ENCODE measurements around the gene MIB2. TPM values are rescaled to one million over a fixed set of nuclear protein-coding genes. Genes with fewer than 3 reads are reported as not detected.

MIB2 gene
- total and polyA plus RNA-seq, 2 of the 4 experiments (the other 2 are of a cell fraction), result 17.2 to 47.8 TPM

GRCh38 chr1:1578371-1578940 is 36.8 kb upstream of the MIB2 start:
- H4K20me1 ChIP-seq (ENCODE audit: insufficient read depth, low read length), result peaks cover 3% of the 10 kb centered on the region; the same call in 1 of the 2 replicates
- H3K9me1 ChIP-seq (ENCODE audit: insufficient read depth, low read length), result peaks cover 3% of the 10 kb centered on the region; the same call in 1 of the 2 replicates
- dilution Hi-C loops (cut with HindIII; ENCODE audit: low sequenced_read_pairs, unreplicated experiment), result no loop called here
- no peak overlapping the region for H2AK5ac ChIP-seq (ENCODE audit: low read depth, low read length)
- H4K5ac ChIP-seq (ENCODE audit: low read depth, low read length), result no peak overlapping the region
- no peak overlapping the region for H2BK15ac ChIP-seq (ENCODE audit: low read depth, low read length)
- H3K18ac ChIP-seq (ENCODE audit: low read depth, low read length), result no peak overlapping the region
- ChIA-PET CTCF (no interaction called here), POLR2A (ENCODE audit: unreplicated experiment) (no interaction called here)
- no peak overlapping the region for H2BK120ac ChIP-seq (ENCODE audit: low read depth, low read length)
- no peaks in the 10 kb centered on the region for H3K9me3 ChIP-seq (ENCODE audit: control insufficient read depth, insufficient read depth, low read length)
- H3K4me3 ChIP-seq (ENCODE audit: insufficient read depth, low read depth, low read length), result no peak overlapping the region
- peaks cover 5 to 16% of the 10 kb centered on the region in 2 experiments; a peak in 2 of 4 replicates for H3K79me1 ChIP-seq (ENCODE audit: low read depth in 1 of 2, low read length in 2 of 2)
- H3K56ac ChIP-seq (ENCODE audit: extremely low read depth, insufficient read depth, low read length), result no peak overlapping the region
- H3K4me1 ChIP-seq (ENCODE audit: control insufficient read depth, insufficient read depth, low read length), result no peaks in the 10 kb centered on the region
- ATAC-seq (ENCODE audit: low read depth) (no peak), DNase-seq (no peak)
- H3K36me3 ChIP-seq (ENCODE audit: control insufficient read depth, insufficient read depth, low read length), result no peaks in the 10 kb centered on the region
- no peak overlapping the region for H3K4me2 ChIP-seq (ENCODE audit: low read depth, low read length)
- no peak overlapping the region for H3K23ac ChIP-seq (ENCODE audit: low read depth, low read length)
- H2AFZ ChIP-seq (replicated peaks; ENCODE audit: low read length, poor library complexity), result no peak overlapping the region
- no peak overlapping the region for H3K27ac ChIP-seq (ENCODE audit: insufficient read depth, low read length)
- in situ Hi-C loops (cut with MboI; ENCODE audit: low sequenced_read_pairs), result no loop called here
- H3K14ac ChIP-seq (replicated peaks; ENCODE audit: low read depth, low read length), result no peak overlapping the region
- WGBS, 2 experiments (ENCODE audit: extremely low coverage in 2 of 2, insufficient read length in 1 of 2), result 65% methylated on average over 10 of the region's 13 CpGs; no CpG with 5 or more reads in 1 of the 2 experiments
- H3K9ac ChIP-seq (ENCODE audit: low read depth, low read length), result no peak overlapping the region
- no peak overlapping the region for H2BK5ac ChIP-seq (ENCODE audit: low read depth, low read length, poor library complexity, severe bottlenecking)
- H4K8ac ChIP-seq (ENCODE audit: low read depth in 2 of 2, low read length in 2 of 2), result no peak overlapping the region
- no peak overlapping the region for H2BK20ac ChIP-seq (ENCODE audit: low read depth, low read length)
- no peak overlapping the region for H2AK9ac ChIP-seq (replicated peaks; ENCODE audit: low read depth, low read length, poor library complexity)
- no peak overlapping the region for H4K91ac ChIP-seq (ENCODE audit: insufficient read depth, low read depth, low read length)
- intact Hi-C loops (cut with micrococcal nuclease), result loop anchor here (5.0 to 10.0 kb wide), 2 partner anchors 79 to 326 kb away; partner anchors contain the start of gene CDK11B
- BruUV-seq (replicated peaks), result no TSS peak
- H3K27me3 ChIP-seq (ENCODE audit: control insufficient read depth, insufficient read depth, low read length), result peaks cover 33% of the 10 kb centered on the region
- no peak for TF ChIP-seq MAFK (IDR thresholded peaks at IDR 0.05; ENCODE audit: low read depth, low read length)
- no peak for TF ChIP-seq POLR2A (IDR thresholded peaks at IDR 0.05; ENCODE audit: low read depth, low read length)
- H3K4ac ChIP-seq (ENCODE audit: low read depth, low read length), result no peak overlapping the region
